ENCODE results near the gene HBA2. TPM values are rescaled to one million over a fixed set of nuclear protein-coding genes. Genes with fewer than 3 reads are reported as not detected.
"Not testable (repeated sequence)": the region's sequence is repeated elsewhere in the genome, so short reads cannot be mapped to it uniquely, and the experiment has no call there.

HBA2 gene
- not detected in 2 replicates for total RNA-seq (2022)
- not detected for Bru-seq, nascent RNA
- not detected for BruChase-seq, experiment 1, labeled RNA remaining after a 6-hour chase
- not detected for BruChase-seq, experiment 2, labeled RNA remaining after a 2-hour chase
- long read RNA-seq, result 0 reads

DNA sequence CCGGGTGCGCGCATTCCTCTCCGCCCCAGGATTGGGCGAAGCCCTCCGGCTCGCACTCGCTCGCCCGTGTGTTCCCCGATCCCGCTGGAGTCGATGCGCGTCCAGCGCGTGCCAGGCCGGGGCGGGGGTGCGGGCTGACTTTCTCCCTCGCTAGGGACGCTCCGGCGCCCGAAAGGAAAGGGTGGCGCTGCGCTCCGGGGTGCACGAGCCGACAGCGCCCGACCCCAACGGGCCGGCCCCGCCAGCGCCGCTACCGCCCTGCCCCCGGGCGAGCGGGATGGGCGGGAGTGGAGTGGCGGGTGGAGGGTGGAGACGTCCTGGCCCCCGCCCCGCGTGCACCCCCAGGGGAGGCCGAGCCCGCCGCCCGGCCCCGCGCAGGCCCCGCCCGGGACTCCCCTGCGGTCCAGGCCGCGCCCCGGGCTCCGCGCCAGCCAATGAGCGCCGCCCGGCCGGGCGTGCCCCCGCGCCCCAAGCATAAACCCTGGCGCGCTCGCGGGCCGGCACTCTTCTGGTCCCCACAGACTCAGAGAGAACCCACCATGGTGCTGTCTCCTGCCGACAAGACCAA is at the start of gene HBA2:
HBA2 (plus strand) TSS at position 503 of the 568 bp plus-strand sequence; CDS start at position 540, 37 bp downstream.
- Mint-ChIP-seq H3K4me3 (ENCODE audit: low read depth, unreplicated experiment) (peak within 1 kb of the TSS; percentile 50), H3K27me3 (ENCODE audit: unreplicated experiment) (peaks cover 84% of the 10 kb centered on the region), H3K36me3 (ENCODE audit: insufficient read depth, unreplicated experiment) (peaks cover 16% of the 10 kb centered on the region), H3K4me1 (ENCODE audit: low read depth, unreplicated experiment) (peaks cover 20% of the 10 kb centered on the region)
- DNase-seq; H3K27ac Mint-ChIP-seq (ENCODE audit: unreplicated experiment); H3K9me3 Mint-ChIP-seq (ENCODE audit: low read depth, unreplicated experiment); intact Hi-C loops (cut with micrococcal nuclease; ENCODE audit: unreplicated experiment); CTCF ChIA-PET; BruUV-seq (replicated peaks): not testable (repeated sequence)

- H3K9me3 Mint-ChIP-seq (ENCODE audit: low read depth, unreplicated experiment); H3K27ac Mint-ChIP-seq (ENCODE audit: unreplicated experiment); BruUV-seq (replicated peaks); H3K27me3 Mint-ChIP-seq (ENCODE audit: unreplicated experiment); intact Hi-C loops (cut with micrococcal nuclease; ENCODE audit: unreplicated experiment); H3K4me1 Mint-ChIP-seq (ENCODE audit: low read depth, unreplicated experiment); DNase-seq; H3K4me3 Mint-ChIP-seq (ENCODE audit: low read depth, unreplicated experiment); CTCF ChIA-PET; H3K36me3 Mint-ChIP-seq (ENCODE audit: insufficient read depth, unreplicated experiment): not testable (repeated sequence)
These were observed 48.9 kb upstream of the HBA2 start for GRCh38 chr16:123558-124350.

DNA sequence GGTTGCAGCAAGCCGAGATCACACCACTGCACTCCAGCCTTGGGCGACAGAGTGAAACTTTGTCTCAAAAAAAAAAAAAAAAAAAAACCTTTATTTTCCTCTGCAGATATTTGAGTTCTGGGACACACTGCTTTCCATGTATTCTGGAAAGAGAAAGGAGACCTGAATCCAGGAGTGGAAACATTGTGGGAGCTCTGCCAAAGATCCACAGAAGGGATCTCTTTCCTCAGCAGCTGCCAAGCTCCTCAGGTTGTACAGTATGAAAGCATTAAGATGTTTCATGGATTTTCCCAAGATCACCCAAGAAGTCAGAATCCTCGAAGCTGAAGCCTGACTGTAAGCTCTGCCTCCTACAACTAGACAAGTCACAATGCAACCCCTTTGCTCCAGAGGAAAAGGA is 47.7 kb upstream of the HBA2 start:
- TF ChIP-seq, protein P1, sequence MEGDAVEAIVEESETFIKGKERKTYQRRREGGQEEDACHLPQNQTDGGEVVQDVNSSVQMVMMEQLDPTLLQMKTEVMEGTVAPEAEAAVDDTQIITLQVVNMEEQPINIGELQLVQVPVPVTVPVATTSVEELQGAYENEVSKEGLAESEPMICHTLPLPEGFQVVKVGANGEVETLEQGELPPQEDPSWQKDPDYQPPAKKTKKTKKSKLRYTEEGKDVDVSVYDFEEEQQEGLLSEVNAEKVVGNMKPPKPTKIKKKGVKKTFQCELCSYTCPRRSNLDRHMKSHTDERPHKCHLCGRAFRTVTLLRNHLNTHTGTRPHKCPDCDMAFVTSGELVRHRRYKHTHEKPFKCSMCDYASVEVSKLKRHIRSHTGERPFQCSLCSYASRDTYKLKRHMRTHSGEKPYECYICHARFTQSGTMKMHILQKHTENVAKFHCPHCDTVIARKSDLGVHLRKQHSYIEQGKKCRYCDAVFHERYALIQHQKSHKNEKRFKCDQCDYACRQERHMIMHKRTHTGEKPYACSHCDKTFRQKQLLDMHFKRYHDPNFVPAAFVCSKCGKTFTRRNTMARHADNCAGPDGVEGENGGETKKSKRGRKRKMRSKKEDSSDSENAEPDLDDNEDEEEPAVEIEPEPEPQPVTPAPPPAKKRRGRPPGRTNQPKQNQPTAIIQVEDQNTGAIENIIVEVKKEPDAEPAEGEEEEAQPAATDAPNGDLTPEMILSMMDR (IDR thresholded peaks at IDR 0.05; ENCODE audit: unreplicated experiment), result no peak
- CTCF ChIA-PET, result interaction anchor here (0.7 kb wide), 1 partner anchor 1518 kb away, joined by 4 read pairs; no protein-coding TSS in a partner anchor
- Mint-ChIP-seq H3K9me3 (ENCODE audit: low read depth, unreplicated experiment) (no peaks in the 10 kb centered on the region), H3K4me3 (ENCODE audit: low read depth, unreplicated experiment) (no peak overlapping the region), H3K27ac (ENCODE audit: unreplicated experiment) (no peak overlapping the region), H3K4me1 (ENCODE audit: low read depth, unreplicated experiment) (no peaks in the 10 kb centered on the region), H3K27me3 (ENCODE audit: unreplicated experiment) (no peaks in the 10 kb centered on the region), H3K36me3 (ENCODE audit: insufficient read depth, unreplicated experiment) (peaks cover 6% of the 10 kb centered on the region)
- no TSS peak for BruUV-seq (replicated peaks)
- intact Hi-C loops (cut with micrococcal nuclease; ENCODE audit: unreplicated experiment), result no loop called here
- DNase-seq, result no peak

DNA sequence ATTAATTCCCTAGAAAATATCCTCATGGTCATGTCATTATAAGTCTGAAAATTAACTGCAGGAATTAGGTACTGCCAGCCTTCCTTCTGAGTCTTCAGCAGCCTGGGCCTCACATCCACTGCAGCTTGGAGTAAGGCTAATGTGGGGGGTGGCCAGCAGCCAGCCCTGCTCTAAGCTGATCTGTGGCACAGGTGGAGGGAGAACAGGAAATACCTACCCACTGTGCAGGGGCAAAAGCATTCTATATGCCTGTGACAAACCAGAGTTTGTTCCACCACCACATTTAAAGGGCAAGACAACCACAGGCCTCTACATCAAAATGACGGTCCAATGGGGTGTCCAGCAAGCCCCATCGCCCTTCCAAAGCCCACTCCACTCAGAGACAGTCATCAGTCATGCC is 43.6 kb upstream of the HBA2 start:
- Mint-ChIP-seq H3K9me3 (ENCODE audit: low read depth, unreplicated experiment) (no peaks in the 10 kb centered on the region), H3K27ac (ENCODE audit: unreplicated experiment) (no peak overlapping the region), H3K36me3 (ENCODE audit: insufficient read depth, unreplicated experiment) (peaks cover 7% of the 10 kb centered on the region), H3K27me3 (ENCODE audit: unreplicated experiment) (no peaks in the 10 kb centered on the region), H3K4me3 (ENCODE audit: low read depth, unreplicated experiment) (no peak overlapping the region), H3K4me1 (ENCODE audit: low read depth, unreplicated experiment) (no peaks in the 10 kb centered on the region)
- intact Hi-C loops (cut with micrococcal nuclease; ENCODE audit: unreplicated experiment), result no loop called here
- CTCF ChIA-PET, result interaction anchor here (0.7 kb wide), 1 partner anchor 12 kb away, joined by 6 read pairs; no protein-coding TSS in a partner anchor
- TF ChIP-seq, protein P1 (IDR thresholded peaks at IDR 0.05; ENCODE audit: unreplicated experiment), result no peak
- no peak for DNase-seq
- BruUV-seq (replicated peaks), result no TSS peak

DNA sequence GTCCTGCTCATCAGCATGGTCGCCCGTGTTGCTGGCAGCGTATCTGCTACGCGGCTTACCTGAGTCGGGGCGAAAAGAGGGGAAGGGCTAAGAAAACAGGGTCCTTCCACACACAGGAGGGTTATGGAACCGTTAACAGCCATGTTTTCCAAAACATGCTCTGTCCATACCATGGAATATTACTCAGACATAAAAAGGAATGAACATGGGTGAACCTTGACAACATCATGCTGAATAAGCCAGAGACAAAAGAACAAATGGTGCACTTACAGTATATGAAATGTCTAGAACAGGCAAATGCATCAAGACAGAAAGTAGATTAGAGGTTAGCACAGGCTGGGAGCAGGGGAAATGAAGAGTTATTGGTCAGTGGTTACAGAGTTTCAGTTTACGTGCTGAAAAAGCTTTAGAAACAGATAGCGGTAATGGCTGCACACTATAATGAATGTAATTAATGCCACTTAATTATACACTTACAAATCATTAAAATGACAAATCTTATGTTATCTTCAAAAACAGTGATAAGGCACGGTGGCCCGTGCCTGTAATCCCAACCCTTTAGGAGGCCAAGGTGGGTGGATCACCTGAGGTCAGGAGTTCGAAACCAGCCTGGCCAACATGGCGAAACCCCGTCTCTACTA is 42.0 kb upstream of the HBA2 start:
- peaks cover 8% of the 10 kb centered on the region for H3K36me3 Mint-ChIP-seq (ENCODE audit: insufficient read depth, unreplicated experiment)
- DNase-seq, result no peak
- TF ChIP-seq, protein P1 (IDR thresholded peaks at IDR 0.05; ENCODE audit: unreplicated experiment), result no peak
- CTCF ChIA-PET, result no interaction called here
- H3K27ac Mint-ChIP-seq (ENCODE audit: unreplicated experiment), result no peak overlapping the region
- intact Hi-C loops (cut with micrococcal nuclease; ENCODE audit: unreplicated experiment), result no loop called here
- no peaks in the 10 kb centered on the region for H3K27me3 Mint-ChIP-seq (ENCODE audit: unreplicated experiment)
- H3K4me1 Mint-ChIP-seq (ENCODE audit: low read depth, unreplicated experiment), result no peaks in the 10 kb centered on the region
- no peak overlapping the region for H3K4me3 Mint-ChIP-seq (ENCODE audit: low read depth, unreplicated experiment)
- no peaks in the 10 kb centered on the region for H3K9me3 Mint-ChIP-seq (ENCODE audit: low read depth, unreplicated experiment)
- BruUV-seq (replicated peaks), result no TSS peak

All from Calu3 (cell line).